ENCODE results near the gene ECHDC3. TPM values are rescaled to one million over a fixed set of nuclear protein-coding genes. Genes with fewer than 3 reads are reported as not detected.
"Not testable (repeated sequence)": the region's sequence is repeated elsewhere in the genome, so short reads cannot be mapped to it uniquely, and the experiment has no call there.

ECHDC3 gene
- total RNA-seq, 1 donor from 2014 or later: 2.1 TPM

DNA sequence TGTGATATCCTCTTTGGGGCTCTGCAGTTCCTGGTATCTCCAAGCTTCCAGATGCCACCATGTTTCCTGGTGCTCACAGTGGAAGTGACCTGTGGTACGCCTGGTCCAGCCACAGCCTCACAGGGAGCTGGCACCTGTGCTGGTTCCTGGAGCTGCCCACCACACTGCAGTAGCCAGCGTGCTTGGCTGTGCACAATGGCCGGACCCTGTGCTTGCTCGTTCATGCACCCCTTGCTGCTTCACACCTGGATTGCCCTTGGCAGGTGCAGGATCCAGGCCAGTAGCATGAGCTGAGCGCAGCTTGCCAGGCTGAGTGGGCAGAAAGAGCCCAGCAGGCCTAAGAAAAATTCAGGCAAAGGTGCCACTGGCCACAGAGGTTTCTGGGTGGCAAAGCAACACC lies 11.4 kb upstream of the ECHDC3 start:
- H3K9me3 ChIP-seq (ENCODE audit: low read depth): no peaks in the 10 kb centered on the region
- no peak overlapping the region for H3K4me2 ChIP-seq
- H3F3A ChIP-seq (ENCODE audit: low read depth): no peaks in the 10 kb centered on the region
- H3K36me3 ChIP-seq: no peaks in the 10 kb centered on the region
- H3K4me3 Mint-ChIP-seq: no peak overlapping the region
- peaks cover 2% of the 10 kb centered on the region for H3K27me3 Mint-ChIP-seq (ENCODE audit: insufficient read depth, low read depth)
- no peaks in the 10 kb centered on the region for H3K27me3 ChIP-seq
- H3K79me2 ChIP-seq (ENCODE audit: low read depth): no peaks in the 10 kb centered on the region
- H3K27ac Mint-ChIP-seq: no peak overlapping the region
- no peak overlapping the region for H2AFZ ChIP-seq (replicated peaks)
- H3K4me1 Mint-ChIP-seq: no peaks in the 10 kb centered on the region
- no peak for TF ChIP-seq EZH2 (IDR thresholded peaks at IDR 0.05)
- no peak for TF ChIP-seq EZH2phosphoT487 (IDR thresholded peaks at IDR 0.05)
- TF ChIP-seq, protein P1, sequence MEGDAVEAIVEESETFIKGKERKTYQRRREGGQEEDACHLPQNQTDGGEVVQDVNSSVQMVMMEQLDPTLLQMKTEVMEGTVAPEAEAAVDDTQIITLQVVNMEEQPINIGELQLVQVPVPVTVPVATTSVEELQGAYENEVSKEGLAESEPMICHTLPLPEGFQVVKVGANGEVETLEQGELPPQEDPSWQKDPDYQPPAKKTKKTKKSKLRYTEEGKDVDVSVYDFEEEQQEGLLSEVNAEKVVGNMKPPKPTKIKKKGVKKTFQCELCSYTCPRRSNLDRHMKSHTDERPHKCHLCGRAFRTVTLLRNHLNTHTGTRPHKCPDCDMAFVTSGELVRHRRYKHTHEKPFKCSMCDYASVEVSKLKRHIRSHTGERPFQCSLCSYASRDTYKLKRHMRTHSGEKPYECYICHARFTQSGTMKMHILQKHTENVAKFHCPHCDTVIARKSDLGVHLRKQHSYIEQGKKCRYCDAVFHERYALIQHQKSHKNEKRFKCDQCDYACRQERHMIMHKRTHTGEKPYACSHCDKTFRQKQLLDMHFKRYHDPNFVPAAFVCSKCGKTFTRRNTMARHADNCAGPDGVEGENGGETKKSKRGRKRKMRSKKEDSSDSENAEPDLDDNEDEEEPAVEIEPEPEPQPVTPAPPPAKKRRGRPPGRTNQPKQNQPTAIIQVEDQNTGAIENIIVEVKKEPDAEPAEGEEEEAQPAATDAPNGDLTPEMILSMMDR (IDR thresholded peaks at IDR 0.05): no peak
- no peaks in the 10 kb centered on the region for H3K4me1 ChIP-seq
- H3K9ac ChIP-seq: no peak overlapping the region
- no peaks in the 10 kb centered on the region for H4K20me1 ChIP-seq (ENCODE audit: low read depth)
- DNase-seq (ENCODE audit: low spot score): no peak
- H3K9me3 Mint-ChIP-seq: peaks cover 12% of the 10 kb centered on the region
- no peak overlapping the region for H3K27ac ChIP-seq
- no peaks in the 10 kb centered on the region for H3K36me3 Mint-ChIP-seq
- no peak overlapping the region for H3K4me3 ChIP-seq

DNA sequence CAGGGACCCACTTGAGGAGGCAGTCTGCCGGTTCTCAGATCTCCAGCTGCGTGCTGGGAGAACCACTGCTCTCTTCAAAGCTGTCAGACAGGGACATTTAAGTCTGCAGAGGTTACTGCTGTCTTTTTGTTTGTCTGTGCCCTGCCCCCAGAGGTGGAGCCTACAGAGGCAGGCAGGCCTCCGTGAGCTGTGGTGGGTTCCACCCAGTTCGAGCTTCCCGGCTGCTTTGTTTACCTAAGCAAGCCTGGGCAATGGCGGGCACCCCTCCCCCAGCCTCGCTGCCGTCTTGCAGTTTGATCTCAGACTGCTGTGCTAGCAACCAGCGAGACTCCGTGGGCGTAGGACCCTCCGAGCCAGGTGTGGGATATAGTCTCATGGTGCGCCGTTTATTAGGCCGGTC lies 5.4 kb upstream of the ECHDC3 start:
- not testable (repeated sequence) for H3K9me3 ChIP-seq (ENCODE audit: low read depth); H3K4me1 ChIP-seq; H3K9ac ChIP-seq; H4K20me1 ChIP-seq (ENCODE audit: low read depth); H3K4me2 ChIP-seq; H3K79me2 ChIP-seq (ENCODE audit: low read depth); H3K36me3 Mint-ChIP-seq; H3K4me3 ChIP-seq; H3F3A ChIP-seq (ENCODE audit: low read depth); H3K27me3 Mint-ChIP-seq (ENCODE audit: insufficient read depth, low read depth); H3K4me3 Mint-ChIP-seq; H2AFZ ChIP-seq (replicated peaks); DNase-seq (ENCODE audit: low spot score); H3K27ac Mint-ChIP-seq; H3K36me3 ChIP-seq; H3K9me3 Mint-ChIP-seq; H3K27me3 ChIP-seq; H3K27ac ChIP-seq
- peaks cover 19% of the 10 kb centered on the region for H3K4me1 Mint-ChIP-seq

DNA sequence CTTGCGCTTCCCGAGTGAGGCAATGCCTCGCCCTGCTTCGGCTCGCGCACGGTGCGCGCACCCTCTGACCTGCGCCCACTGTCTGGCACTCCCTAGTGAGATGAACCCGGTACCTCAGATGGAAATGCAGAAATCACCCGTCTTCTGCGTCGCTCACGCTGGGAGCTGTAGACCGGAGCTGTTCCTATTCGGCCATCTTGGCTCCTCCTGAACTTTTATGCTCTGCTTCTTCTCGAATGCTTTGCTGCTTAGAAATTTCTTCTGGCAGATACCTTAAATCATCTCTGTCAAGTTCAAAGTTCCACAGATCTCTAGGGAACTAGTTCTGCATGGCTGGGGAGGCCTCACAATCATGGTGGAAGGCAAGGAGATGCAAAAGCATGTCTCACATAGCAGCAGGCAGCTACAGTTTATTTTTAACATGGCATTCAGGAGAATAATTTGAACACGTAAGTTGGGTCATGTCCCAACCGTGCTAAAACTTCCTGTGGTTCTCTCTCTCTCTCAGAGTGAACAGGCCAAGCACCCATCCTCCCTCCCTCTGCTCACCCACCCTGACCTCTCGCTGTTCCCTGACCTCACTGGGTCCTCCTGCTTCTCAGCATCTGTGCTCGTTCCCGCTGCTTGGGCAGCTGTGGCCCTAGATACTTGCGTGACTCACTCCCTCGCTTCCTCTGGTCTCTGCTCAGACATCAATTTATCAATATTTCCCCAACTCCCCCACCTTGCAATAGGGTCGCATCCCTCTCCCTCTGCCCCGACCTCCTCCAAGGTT lies 4.7 kb upstream of the ECHDC3 start:
- H3K27ac ChIP-seq, H3K9ac ChIP-seq: not testable (repeated sequence)
- peaks cover 22% of the 10 kb centered on the region for H3K4me1 Mint-ChIP-seq

DNA sequence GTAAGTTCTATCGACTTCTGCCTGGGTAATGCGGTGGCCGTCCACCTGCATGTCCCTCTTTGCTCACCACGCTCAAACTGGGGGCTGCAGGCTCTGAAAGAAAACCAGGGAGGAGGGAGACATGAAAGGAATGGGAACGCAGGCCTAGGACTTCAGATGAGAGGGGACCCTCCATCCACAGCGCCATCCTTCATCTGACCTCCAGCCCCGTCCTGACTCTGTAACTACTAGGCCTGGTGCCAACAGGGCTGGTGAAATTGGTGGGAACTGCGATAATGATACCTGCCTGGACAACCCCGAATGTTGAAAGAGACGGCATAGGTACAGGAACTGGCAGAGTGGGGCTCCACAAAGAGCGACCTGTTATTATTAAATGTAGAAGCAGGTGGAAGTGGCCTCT lies 1.3 kb upstream of the ECHDC3 start:
- Mint-ChIP-seq H3K9me3 (peaks cover 18% of the 10 kb centered on the region), H3K4me1 (peaks cover 22% of the 10 kb centered on the region), H3K27ac (no peak overlapping the region), H3K36me3 (peaks cover 5% of the 10 kb centered on the region), H3K27me3 (ENCODE audit: insufficient read depth, low read depth) (peaks cover 7% of the 10 kb centered on the region), H3K4me3 (no peak overlapping the region)
- Histone ChIP-seq H3K4me3 (no peak overlapping the region), H3K4me1 (peaks cover 4% of the 10 kb centered on the region), H3K9ac (no peak overlapping the region), H3K36me3 (no peaks in the 10 kb centered on the region), H3K27me3 (no peaks in the 10 kb centered on the region), H3K27ac (no peak overlapping the region), H3K4me2 (no peak overlapping the region), H2AFZ (replicated peaks) (peak overlapping the region; percentile 72), H4K20me1 (ENCODE audit: low read depth) (no peaks in the 10 kb centered on the region), H3K9me3 (ENCODE audit: low read depth) (no peaks in the 10 kb centered on the region), H3K79me2 (ENCODE audit: low read depth) (no peaks in the 10 kb centered on the region), H3F3A (ENCODE audit: low read depth) (peaks cover 5% of the 10 kb centered on the region)
- TF ChIP-seq, protein P1 (IDR thresholded peaks at IDR 0.05): no peak
- no peak for TF ChIP-seq EZH2phosphoT487 (IDR thresholded peaks at IDR 0.05)
- no peak for TF ChIP-seq EZH2 (IDR thresholded peaks at IDR 0.05)
- DNase-seq (ENCODE audit: low spot score): no peak

More for the DNA sequence above, 4.7 kb upstream of the ECHDC3 start:
- Histone ChIP-seq H3K4me2 (peak overlapping the region; percentile 61), H2AFZ (replicated peaks) (peak overlapping the region; percentile 44), H3K4me3 (peak overlapping the region; percentile 35)
- not testable (repeated sequence) for H3K27me3 Mint-ChIP-seq (ENCODE audit: insufficient read depth, low read depth); H3F3A ChIP-seq (ENCODE audit: low read depth); DNase-seq (ENCODE audit: low spot score); H3K79me2 ChIP-seq (ENCODE audit: low read depth); H3K9me3 ChIP-seq (ENCODE audit: low read depth); H3K27me3 ChIP-seq; H3K4me1 ChIP-seq; H3K36me3 Mint-ChIP-seq; H3K36me3 ChIP-seq; H3K9me3 Mint-ChIP-seq; H4K20me1 ChIP-seq (ENCODE audit: low read depth)
- Mint-ChIP-seq H3K27ac (peak overlapping the region; percentile 83), H3K4me3 (peak overlapping the region; percentile 61)

All from neural progenitor cell (in vitro differentiated cells).